ENCODE data around the gene ARHGAP10. TPM values are rescaled to one million over a fixed set of nuclear protein-coding genes. Genes with fewer than 3 reads are reported as not detected.

The ARHGAP10 gene
- polyA plus RNA-seq, 1 experiment = 20.2 TPM

GRCh38 chr4:148044089-148044911, 312.4 kb downstream of the ARHGAP10 start:
- no peaks in the 10 kb centered on the region for H3K36me3 ChIP-seq (ENCODE audit: control insufficient read depth, insufficient read depth, low read length)
- no peak for DNase-seq (ENCODE audit: low read depth)
- POLR2A ChIA-PET = no interaction called here
- H3K27me3 ChIP-seq (ENCODE audit: control insufficient read depth, insufficient read depth, low read length) = no peaks in the 10 kb centered on the region
- CTCF ChIA-PET = no interaction called here
- H3K4me3 ChIP-seq (ENCODE audit: low read depth, low read length) = no peak overlapping the region
- TF ChIP-seq CTCF (IDR thresholded peaks at IDR 0.05; ENCODE audit: insufficient read depth, low read depth, low read length) = no peak

- POLR2A ChIA-PET = no interaction called here
Observed at GRCh38 chr4:148044912-148045352, 313.0 kb downstream of the ARHGAP10 start.

GRCh38 chr4:148048598-148048997, 316.7 kb downstream of the ARHGAP10 start:
- H3K36me3 ChIP-seq (ENCODE audit: control insufficient read depth, insufficient read depth, low read length) = no peaks in the 10 kb centered on the region
- TF ChIP-seq CTCF (IDR thresholded peaks at IDR 0.05; ENCODE audit: insufficient read depth, low read depth, low read length) = no peak
- CTCF ChIA-PET = interaction anchor here (0.6 kb wide), 1 partner anchor 1942 kb away, joined by 3 read pairs; no protein-coding TSS in a partner anchor
- no peak for DNase-seq (ENCODE audit: low read depth)
- POLR2A ChIA-PET = no interaction called here
- no peaks in the 10 kb centered on the region for H3K27me3 ChIP-seq (ENCODE audit: control insufficient read depth, insufficient read depth, low read length)
- H3K4me3 ChIP-seq (ENCODE audit: low read depth, low read length) = no peak overlapping the region

More at GRCh38 chr4:148044912-148045352, 313.0 kb downstream of the ARHGAP10 start:
- Histone ChIP-seq H3K27me3 (ENCODE audit: control insufficient read depth, insufficient read depth, low read length) (no peaks in the 10 kb centered on the region), H3K36me3 (ENCODE audit: control insufficient read depth, insufficient read depth, low read length) (no peaks in the 10 kb centered on the region), H3K4me3 (ENCODE audit: low read depth, low read length) (no peak overlapping the region)
- no peak for DNase-seq (ENCODE audit: low read depth)
- TF ChIP-seq CTCF (IDR thresholded peaks at IDR 0.05; ENCODE audit: insufficient read depth, low read depth, low read length) = no peak
- CTCF ChIA-PET = no interaction called here

- CTCF ChIA-PET = no interaction called here
Observed at GRCh38 chr4:148051403-148051802, 319.5 kb downstream of the ARHGAP10 start.

More at GRCh38 chr4:148051403-148051802, 319.5 kb downstream of the ARHGAP10 start:
- POLR2A ChIA-PET = interaction anchor here (0.6 kb wide), 1 partner anchor 28 kb away, joined by 3 read pairs; no protein-coding TSS in a partner anchor
- H3K36me3 ChIP-seq (ENCODE audit: control insufficient read depth, insufficient read depth, low read length) = no peaks in the 10 kb centered on the region; the same call in 1 of the 2 replicates
- no peaks in the 10 kb centered on the region for H3K27me3 ChIP-seq (ENCODE audit: control insufficient read depth, insufficient read depth, low read length)
- DNase-seq (ENCODE audit: low read depth) = no peak
- no peak overlapping the region for H3K4me3 ChIP-seq (ENCODE audit: low read depth, low read length)
- TF ChIP-seq CTCF (IDR thresholded peaks at IDR 0.05; ENCODE audit: insufficient read depth, low read depth, low read length) = no peak

Measured in BJ (cell line).